Activated CD8-positive, alpha-beta memory T cell treated with anti-CD3 and anti-CD28 coated beads for 36 hours (primary cell): ENCODE data around the gene TLE3. TPM values are rescaled to one million over a fixed set of nuclear protein-coding genes. Genes with fewer than 3 reads are reported as not detected.

Experiments
- CTCF ChIA-PET: fragments of 350-600 bp; sonication (Branson Sonifier 250); formaldehyde crosslinking; loops from one replicate; lab custom pipeline; 2021; ENCODE audit warnings: antibody characterized with exemption; lab: Charles Lee
- POLR2A ChIA-PET: fragments of 350-600 bp; sonication (Branson Sonifier 250); formaldehyde crosslinking; loops from one replicate; lab custom pipeline; 2021; ENCODE audit warnings: antibody characterized with exemption; lab: Charles Lee
- total RNA-seq, 2 experiments: library from RNA; stranded (reverse); gene quantifications; one replicate each; pipeline ENCODE4 v1.2.3, GENCODE V29; 2021

Gene TLE3
- total RNA-seq, 2 experiments from 2014 or later = 80.4 to 85.7 TPM

- ChIA-PET POLR2A (no interaction called here), CTCF (no interaction called here)
These were observed 23.3 kb downstream of the TLE3 start for GRCh38 chr15:70074380-70074779.

- CTCF ChIA-PET = no interaction called here
- POLR2A ChIA-PET = no interaction called here
These were observed 25.2 kb downstream of the TLE3 start for GRCh38 chr15:70072479-70072878.

- ChIA-PET CTCF (interaction anchor here (0.6 kb wide), 1 partner anchor 49 kb away, joined by 3 read pairs; no protein-coding TSS in a partner anchor), POLR2A (no interaction called here)
These were observed 25.9 kb downstream of the TLE3 start for GRCh38 chr15:70071799-70072198.

- ChIA-PET CTCF (no interaction called here), POLR2A (no interaction called here)
These were observed 28.0 kb downstream of the TLE3 start for GRCh38 chr15:70069716-70070115.

- ChIA-PET POLR2A (interaction anchor here (0.6 kb wide), 1 partner anchor 8 kb away, joined by 3 read pairs; no protein-coding TSS in a partner anchor), CTCF (no interaction called here)
These were observed 28.7 kb downstream of the TLE3 start for GRCh38 chr15:70068783-70069565.

- ChIA-PET POLR2A (no interaction called here), CTCF (no interaction called here)
These were observed 30.0 kb downstream of the TLE3 start for GRCh38 chr15:70067681-70068080.

GRCh38 chr15:70067011-70067410 is 30.7 kb downstream of the TLE3 start:
- ChIA-PET CTCF (no interaction called here), POLR2A (no interaction called here)

- ChIA-PET CTCF (no interaction called here), POLR2A (no interaction called here)
These were observed 31.3 kb downstream of the TLE3 start for GRCh38 chr15:70066447-70066846.

- ChIA-PET POLR2A (no interaction called here), CTCF (no interaction called here)
These were observed 31.7 kb downstream of the TLE3 start for GRCh38 chr15:70066004-70066403.

- ChIA-PET CTCF (no interaction called here), POLR2A (no interaction called here)
These were observed 32.6 kb downstream of the TLE3 start for GRCh38 chr15:70065006-70065722.

GRCh38 chr15:70064441-70064840 is 33.3 kb downstream of the TLE3 start:
- POLR2A ChIA-PET = no interaction called here
- CTCF ChIA-PET = no interaction called here

- ChIA-PET POLR2A (no interaction called here), CTCF (no interaction called here)
These were observed 33.7 kb downstream of the TLE3 start for GRCh38 chr15:70063980-70064379.

GRCh38 chr15:70063261-70063925 is 34.3 kb downstream of the TLE3 start:
- POLR2A ChIA-PET = no interaction called here
- CTCF ChIA-PET = no interaction called here

GRCh38 chr15:70062321-70062956 is 35.3 kb downstream of the TLE3 start:
- ChIA-PET CTCF (no interaction called here), POLR2A (no interaction called here)

GRCh38 chr15:70061696-70062270 is 35.9 kb downstream of the TLE3 start:
- POLR2A ChIA-PET = no interaction called here
- CTCF ChIA-PET = no interaction called here

- ChIA-PET POLR2A (no interaction called here), CTCF (no interaction called here)
These were observed 36.8 kb downstream of the TLE3 start for GRCh38 chr15:70060993-70061305.

- ChIA-PET POLR2A (no interaction called here), CTCF (no interaction called here)
These were observed 37.3 kb downstream of the TLE3 start for GRCh38 chr15:70060214-70060992.

GRCh38 chr15:70059476-70060213 is 38.1 kb downstream of the TLE3 start:
- CTCF ChIA-PET = no interaction called here
- POLR2A ChIA-PET = no interaction called here
